ENCODE measurements around the gene CLTC. TPM values are rescaled to one million over a fixed set of nuclear protein-coding genes. Genes with fewer than 3 reads are reported as not detected.

Gene CLTC
- total RNA-seq, 1 experiment from 2014 or later = 212 TPM

GRCh38 chr17:59632398-59632797 lies 12.7 kb downstream of the CLTC start:
- Mint-ChIP-seq H3K36me3 (ENCODE audit: insufficient read depth, unreplicated experiment) (peaks cover 21% of the 10 kb centered on the region), H3K4me1 (ENCODE audit: low read depth, unreplicated experiment) (peaks cover 22% of the 10 kb centered on the region), H3K4me3 (ENCODE audit: low read depth, unreplicated experiment) (no peak overlapping the region), H3K27ac (ENCODE audit: unreplicated experiment) (no peak overlapping the region), H3K9me3 (ENCODE audit: low read depth, unreplicated experiment) (no peaks in the 10 kb centered on the region), H3K27me3 (ENCODE audit: unreplicated experiment) (no peaks in the 10 kb centered on the region)
- CTCF ChIA-PET = no interaction called here
- BruUV-seq (replicated peaks) = no TSS peak
- intact Hi-C loops (cut with micrococcal nuclease; ENCODE audit: unreplicated experiment) = no loop called here
- TF ChIP-seq, protein P1, sequence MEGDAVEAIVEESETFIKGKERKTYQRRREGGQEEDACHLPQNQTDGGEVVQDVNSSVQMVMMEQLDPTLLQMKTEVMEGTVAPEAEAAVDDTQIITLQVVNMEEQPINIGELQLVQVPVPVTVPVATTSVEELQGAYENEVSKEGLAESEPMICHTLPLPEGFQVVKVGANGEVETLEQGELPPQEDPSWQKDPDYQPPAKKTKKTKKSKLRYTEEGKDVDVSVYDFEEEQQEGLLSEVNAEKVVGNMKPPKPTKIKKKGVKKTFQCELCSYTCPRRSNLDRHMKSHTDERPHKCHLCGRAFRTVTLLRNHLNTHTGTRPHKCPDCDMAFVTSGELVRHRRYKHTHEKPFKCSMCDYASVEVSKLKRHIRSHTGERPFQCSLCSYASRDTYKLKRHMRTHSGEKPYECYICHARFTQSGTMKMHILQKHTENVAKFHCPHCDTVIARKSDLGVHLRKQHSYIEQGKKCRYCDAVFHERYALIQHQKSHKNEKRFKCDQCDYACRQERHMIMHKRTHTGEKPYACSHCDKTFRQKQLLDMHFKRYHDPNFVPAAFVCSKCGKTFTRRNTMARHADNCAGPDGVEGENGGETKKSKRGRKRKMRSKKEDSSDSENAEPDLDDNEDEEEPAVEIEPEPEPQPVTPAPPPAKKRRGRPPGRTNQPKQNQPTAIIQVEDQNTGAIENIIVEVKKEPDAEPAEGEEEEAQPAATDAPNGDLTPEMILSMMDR (IDR thresholded peaks at IDR 0.05; ENCODE audit: unreplicated experiment) = no peak
- DNase-seq = no peak

DNA sequence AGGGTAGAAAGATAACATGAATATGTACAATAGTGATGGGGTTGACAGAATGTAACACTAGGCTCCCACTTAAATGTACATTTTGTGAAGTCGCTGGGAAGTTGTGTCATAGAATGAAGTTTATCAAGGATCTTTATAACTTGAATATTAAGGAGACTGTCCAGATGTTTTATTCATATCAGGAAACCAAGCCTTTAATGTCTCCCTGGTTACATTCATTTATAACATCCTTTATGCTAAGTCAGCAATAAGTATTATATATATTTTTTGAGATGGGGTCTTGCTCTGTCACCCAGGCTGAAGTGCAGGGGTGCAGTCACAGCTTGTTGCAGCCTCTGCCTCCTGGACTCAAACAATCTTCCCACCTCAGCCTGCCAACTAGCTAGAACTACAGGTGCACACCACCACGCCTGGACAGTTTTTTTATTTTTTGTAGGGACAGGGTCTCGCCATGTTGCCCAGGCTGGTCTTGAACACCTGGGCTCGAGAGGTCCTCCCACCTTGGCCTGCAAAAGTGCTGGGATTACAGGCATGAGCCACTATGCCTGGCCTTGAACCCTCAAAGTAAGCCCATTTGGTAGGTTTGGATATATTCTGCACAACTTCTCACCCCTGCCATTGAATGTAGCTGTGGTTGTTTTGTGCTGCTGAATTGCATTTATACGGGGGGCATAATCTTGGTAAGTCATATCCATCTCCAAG lies 14.1 kb downstream of the CLTC start:
- no peak overlapping the region for H3K27ac Mint-ChIP-seq (ENCODE audit: unreplicated experiment)
- BruUV-seq (replicated peaks) = no TSS peak
- peaks cover 8% of the 10 kb centered on the region for H3K4me1 Mint-ChIP-seq (ENCODE audit: low read depth, unreplicated experiment)
- no peak for DNase-seq
- H3K27me3 Mint-ChIP-seq (ENCODE audit: unreplicated experiment) = no peaks in the 10 kb centered on the region
- intact Hi-C loops (cut with micrococcal nuclease; ENCODE audit: unreplicated experiment) = no loop called here
- CTCF ChIA-PET = no interaction called here
- no peaks in the 10 kb centered on the region for H3K9me3 Mint-ChIP-seq (ENCODE audit: low read depth, unreplicated experiment)
- peaks cover 13% of the 10 kb centered on the region for H3K36me3 Mint-ChIP-seq (ENCODE audit: insufficient read depth, unreplicated experiment)
- no peak overlapping the region for H3K4me3 Mint-ChIP-seq (ENCODE audit: low read depth, unreplicated experiment)
- TF ChIP-seq, protein P1 (IDR thresholded peaks at IDR 0.05; ENCODE audit: unreplicated experiment) = no peak

- Mint-ChIP-seq H3K4me3 (ENCODE audit: low read depth, unreplicated experiment) (no peak overlapping the region), H3K36me3 (ENCODE audit: insufficient read depth, unreplicated experiment) (peaks cover 13% of the 10 kb centered on the region), H3K27me3 (ENCODE audit: unreplicated experiment) (no peaks in the 10 kb centered on the region), H3K27ac (ENCODE audit: unreplicated experiment) (no peak overlapping the region), H3K4me1 (ENCODE audit: low read depth, unreplicated experiment) (peaks cover 8% of the 10 kb centered on the region), H3K9me3 (ENCODE audit: low read depth, unreplicated experiment) (no peaks in the 10 kb centered on the region)
- TF ChIP-seq, protein P1 (IDR thresholded peaks at IDR 0.05; ENCODE audit: unreplicated experiment) = no peak
- no peak for DNase-seq
- BruUV-seq (replicated peaks) = no TSS peak
- intact Hi-C loops (cut with micrococcal nuclease; ENCODE audit: unreplicated experiment) = no loop called here
- CTCF ChIA-PET = interaction anchor here (0.9 kb wide), 1 partner anchor 121 kb away, joined by 3 read pairs; no protein-coding TSS in a partner anchor
Measured at GRCh38 chr17:59634632-59635541, 15.2 kb downstream of the CLTC start.

GRCh38 chr17:59637611-59638310 lies 18.1 kb downstream of the CLTC start:
- CTCF ChIA-PET = no interaction called here
- Mint-ChIP-seq H3K27ac (ENCODE audit: unreplicated experiment) (no peak overlapping the region), H3K36me3 (ENCODE audit: insufficient read depth, unreplicated experiment) (peaks cover 8% of the 10 kb centered on the region), H3K4me3 (ENCODE audit: low read depth, unreplicated experiment) (no peak overlapping the region), H3K27me3 (ENCODE audit: unreplicated experiment) (no peaks in the 10 kb centered on the region), H3K9me3 (ENCODE audit: low read depth, unreplicated experiment) (no peaks in the 10 kb centered on the region), H3K4me1 (ENCODE audit: low read depth, unreplicated experiment) (peaks cover 18% of the 10 kb centered on the region)
- TF ChIP-seq, protein P1 (IDR thresholded peaks at IDR 0.05; ENCODE audit: unreplicated experiment) = no peak
- no peak for DNase-seq
- intact Hi-C loops (cut with micrococcal nuclease; ENCODE audit: unreplicated experiment) = no loop called here
- BruUV-seq (replicated peaks) = no TSS peak
